Kasumi-1 (cell line): Measurements from ENCODE around the gene RCOR1.

ENCODE experiments used
- DNase-seq, 2 experiments: peaks; one replicate each; lab custom pipeline; 2025; lab: John Stamatoyannopoulos, UW

RCOR1 gene

GRCh38 chr14:102775855-102776760 is 183.7 kb downstream of the RCOR1 start:
- no peak for DNase-seq

- peak; percentile 19 to 32 for DNase-seq
Observed at GRCh38 chr14:102776761-102777710, 184.6 kb downstream of the RCOR1 start, which contains the start of gene TRAF3. Gene TRAF3, plus strand, starts transcription at chr14:102777449. Its CDS starts 92,753 bp downstream, at chr14:102870202.

- no peak for DNase-seq
Observed at GRCh38 chr14:102777711-102778337, 185.4 kb downstream of the RCOR1 start.

GRCh38 chr14:102778338-102779083 is 186.1 kb downstream of the RCOR1 start:
- DNase-seq: peak; percentile 33 to 37

GRCh38 chr14:102779084-102779462 is 186.6 kb downstream of the RCOR1 start:
- no peak for DNase-seq

- no peak for DNase-seq
Observed at GRCh38 chr14:102779574-102780315, 187.3 kb downstream of the RCOR1 start.
